ENCODE results near the gene KIAA1328. TPM values are rescaled to one million over a fixed set of nuclear protein-coding genes. Genes with fewer than 3 reads are reported as not detected.
"Not testable (repeated sequence)": the region's sequence is repeated elsewhere in the genome, so short reads cannot be mapped to it uniquely, and the experiment has no call there.

The KIAA1328 gene
- total RNA-seq, 1 donor from 2014 or later = 3.9 TPM

DNA sequence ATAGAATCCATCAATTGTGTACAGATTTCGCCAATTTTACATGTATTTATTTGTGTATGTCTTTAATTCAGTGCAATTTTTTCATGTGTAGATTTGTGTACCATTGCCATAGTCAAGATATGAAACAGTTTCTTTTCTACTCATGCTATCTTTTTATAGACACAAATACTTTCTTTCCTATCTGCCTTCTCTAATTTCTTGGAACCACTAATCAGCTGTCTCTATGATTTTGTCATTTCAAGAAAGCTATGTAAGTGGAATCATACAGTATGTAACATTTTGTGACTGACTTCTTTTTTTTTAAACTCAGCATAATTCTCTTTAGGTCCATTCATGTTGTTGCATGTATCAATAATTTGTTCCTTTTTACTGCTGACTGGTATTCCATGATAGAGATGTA lies 33.3 kb downstream of the KIAA1328 start:
- DNase-seq (ENCODE audit: missing footprints) (no peak), ATAC-seq (no peak)
- intact Hi-C loops (cut with DNase I) = no loop called here

DNA sequence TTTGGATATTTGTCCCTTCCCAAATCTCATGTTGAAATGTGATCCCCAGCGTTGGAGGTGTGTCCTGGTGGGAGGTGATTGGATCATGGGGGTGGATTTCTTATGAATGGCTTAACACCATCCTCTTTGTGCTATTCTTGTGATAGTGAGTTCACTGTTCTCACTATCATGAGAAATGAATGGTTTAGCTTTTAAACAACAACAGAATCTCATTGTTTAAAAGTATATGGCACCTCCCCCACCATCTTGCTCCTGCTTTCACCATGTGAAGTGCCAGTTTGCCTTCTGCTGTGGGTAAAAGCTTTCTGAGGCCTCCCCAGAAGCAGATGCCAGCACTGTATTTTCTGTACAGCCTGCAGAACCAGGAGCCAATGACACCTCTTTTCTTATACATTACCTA lies 38.1 kb downstream of the KIAA1328 start:
- DNase-seq (ENCODE audit: missing footprints) (no peak), ATAC-seq (no peak)
- intact Hi-C loops (cut with DNase I) = no loop called here

DNA sequence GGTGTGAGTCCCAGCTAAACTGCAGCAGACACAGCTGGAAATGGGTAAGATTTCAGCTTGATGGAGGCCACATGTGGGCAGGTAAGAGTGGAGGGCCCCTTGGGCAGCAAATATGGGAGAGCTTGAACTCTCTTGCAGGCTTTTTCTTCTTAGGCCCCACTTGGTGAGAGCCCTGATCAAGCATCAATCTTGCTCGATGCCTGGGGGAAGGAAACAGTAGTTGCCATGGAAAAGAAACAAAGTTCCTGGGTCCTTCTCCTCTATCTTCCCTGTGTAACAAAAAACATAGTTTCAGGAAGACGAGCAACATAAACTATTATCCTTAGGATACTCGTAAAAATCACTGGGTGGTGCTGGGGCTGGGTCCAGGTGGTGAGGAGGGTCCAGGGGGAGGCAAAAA lies 42.9 kb downstream of the KIAA1328 start:
- intact Hi-C loops (cut with DNase I) = no loop called here
- ATAC-seq = no peak
- no peak for DNase-seq (ENCODE audit: missing footprints)

DNA sequence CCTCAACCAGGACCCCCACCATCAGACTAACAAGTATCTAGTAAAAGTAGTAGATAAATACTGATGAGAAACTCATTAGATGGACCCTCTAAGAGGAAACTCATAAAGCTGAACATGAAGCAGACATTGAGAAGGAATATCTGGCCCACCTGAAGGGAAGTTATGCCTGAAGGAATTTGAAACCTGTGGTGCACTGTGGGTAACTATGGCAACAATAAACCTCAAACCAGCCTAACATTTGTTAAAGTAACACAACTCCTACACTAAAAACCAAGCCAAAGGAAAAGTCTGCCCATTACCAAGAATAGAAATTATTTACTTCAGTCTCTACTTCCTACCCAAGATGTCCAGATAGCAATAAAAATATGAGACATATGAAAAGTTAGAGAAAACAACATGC lies 43.4 kb downstream of the KIAA1328 start:
- ATAC-seq = no peak

DNA sequence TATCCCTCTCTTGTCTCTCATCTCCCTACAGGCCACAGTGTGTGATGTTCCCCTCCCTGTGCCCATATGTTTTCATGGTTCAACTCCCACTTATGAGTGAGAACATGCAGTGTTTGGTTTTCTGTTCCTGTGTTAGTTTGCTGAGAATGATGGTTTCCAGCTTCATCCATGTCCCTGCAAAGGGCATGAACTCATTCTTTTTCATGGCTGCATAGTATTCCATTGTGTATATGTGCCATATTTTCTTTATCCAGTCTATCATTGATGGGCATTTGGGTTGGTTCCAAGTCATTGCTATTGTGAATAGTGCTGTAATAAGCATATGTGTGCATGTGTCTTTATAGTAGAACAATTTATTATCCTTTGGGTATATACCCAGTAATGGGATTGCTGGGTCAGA lies 44.9 kb downstream of the KIAA1328 start:
- DNase-seq (ENCODE audit: missing footprints); intact Hi-C loops (cut with DNase I); ATAC-seq: not testable (repeated sequence)

More for the DNA sequence above, 43.4 kb downstream of the KIAA1328 start:
- no peak for DNase-seq (ENCODE audit: missing footprints)
- intact Hi-C loops (cut with DNase I) = no loop called here

DNA sequence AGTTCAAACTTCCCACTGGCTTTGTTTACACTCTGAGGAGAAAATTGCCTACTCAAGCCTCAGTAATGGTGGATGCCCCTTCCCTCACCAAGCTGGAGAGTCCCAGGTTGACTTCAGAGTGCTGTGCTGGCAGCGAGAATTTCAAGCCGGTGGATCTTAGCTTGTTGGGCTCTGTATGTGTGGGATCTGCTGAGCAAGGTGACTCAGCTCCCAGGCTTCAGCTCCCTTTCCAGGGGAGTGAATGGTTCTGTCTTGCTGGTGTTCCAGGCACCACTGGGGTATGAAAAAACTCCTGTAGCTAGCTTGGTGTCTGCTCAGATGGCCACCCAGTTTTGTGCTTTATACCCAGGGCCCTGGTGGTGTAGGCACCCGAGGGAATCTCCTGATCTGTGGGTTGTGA lies 50.9 kb downstream of the KIAA1328 start:
- DNase-seq (ENCODE audit: missing footprints); ATAC-seq; intact Hi-C loops (cut with DNase I): not testable (repeated sequence)

DNA sequence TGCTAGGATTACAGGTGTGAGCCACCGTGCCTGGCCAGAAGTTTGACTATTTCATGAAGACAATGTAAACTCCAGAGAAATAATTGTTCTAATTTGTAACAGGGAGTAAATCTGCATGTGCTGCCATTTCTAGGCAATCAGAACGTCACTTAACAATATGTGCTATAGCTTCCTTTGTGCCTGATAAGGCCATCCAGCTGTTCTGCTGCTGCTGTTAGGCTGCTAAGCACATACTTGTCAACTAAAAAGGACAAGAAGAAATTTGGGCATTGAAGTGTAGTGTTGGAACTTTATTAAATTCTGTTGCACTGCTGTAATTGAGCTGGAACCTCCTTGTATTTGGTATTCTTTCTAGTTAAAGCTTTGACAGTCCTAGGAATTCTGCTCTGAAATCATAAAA lies 57.1 kb downstream of the KIAA1328 start:
- intact Hi-C loops (cut with DNase I) = no loop called here
- DNase-seq (ENCODE audit: missing footprints) = no peak
- ATAC-seq = no peak

DNA sequence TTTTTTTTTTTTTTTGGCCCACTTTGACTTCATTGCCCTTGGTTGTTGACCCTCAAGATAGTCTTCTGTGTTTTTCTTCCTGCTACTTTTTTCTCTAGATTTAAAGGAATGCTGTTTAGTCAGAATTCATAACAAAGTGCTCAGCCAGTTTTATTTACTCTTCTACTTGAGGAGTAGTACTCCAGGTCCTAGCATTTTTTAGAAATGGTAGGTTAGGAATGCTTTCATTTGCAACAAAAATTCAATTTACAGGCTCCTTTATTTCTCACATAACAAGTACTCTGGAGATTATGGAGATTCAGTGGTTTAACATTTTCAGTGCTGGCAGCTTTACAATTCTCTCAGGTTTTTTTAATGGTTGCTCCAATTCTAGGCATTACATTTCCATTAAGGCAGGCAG lies 58.2 kb downstream of the KIAA1328 start:
- intact Hi-C loops (cut with DNase I) = no loop called here
- DNase-seq (ENCODE audit: missing footprints) (no peak), ATAC-seq (no peak)

DNA sequence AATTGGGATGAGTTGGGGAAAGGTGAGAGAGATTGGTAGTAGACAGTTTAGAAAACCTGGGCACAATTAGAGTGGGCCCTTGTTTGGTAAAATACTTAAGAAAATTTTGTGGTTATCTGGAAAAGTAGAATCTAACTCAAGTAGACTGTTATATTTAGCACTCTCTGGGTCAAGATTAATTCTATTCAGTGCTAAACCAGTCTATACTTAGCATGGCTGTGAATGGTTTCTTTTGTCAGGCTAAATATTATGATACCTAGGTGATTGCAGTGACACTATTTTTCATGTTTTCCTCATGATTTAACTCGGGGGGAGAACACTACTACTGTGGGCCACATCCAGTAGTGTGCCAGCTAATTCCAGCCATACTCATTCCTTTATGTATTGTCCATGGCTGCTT lies 58.9 kb downstream of the KIAA1328 start:
- ATAC-seq (peak; percentile 50), DNase-seq (ENCODE audit: missing footprints) (no peak)
- intact Hi-C loops (cut with DNase I) = no loop called here

DNA sequence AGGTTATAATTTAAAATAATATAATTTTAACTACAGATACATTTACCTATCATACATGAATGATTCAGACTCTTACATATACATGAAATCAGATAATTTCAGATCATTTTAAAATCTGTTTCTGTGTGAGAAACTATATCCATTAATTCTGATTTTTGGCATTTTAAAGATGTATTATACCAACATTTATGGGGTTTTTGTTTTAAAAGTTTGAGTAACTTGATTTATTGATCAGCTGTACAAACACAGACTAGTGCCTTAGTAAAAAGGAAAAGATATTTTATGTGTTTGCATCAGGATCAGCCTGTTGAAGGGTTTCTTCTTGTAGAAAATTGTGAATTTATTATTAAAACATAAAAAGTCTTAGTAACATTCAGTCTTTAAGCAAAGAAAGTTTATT lies 59.9 kb downstream of the KIAA1328 start:
- intact Hi-C loops (cut with DNase I) = no loop called here
- ATAC-seq = no peak
- DNase-seq (ENCODE audit: missing footprints) = no peak

DNA sequence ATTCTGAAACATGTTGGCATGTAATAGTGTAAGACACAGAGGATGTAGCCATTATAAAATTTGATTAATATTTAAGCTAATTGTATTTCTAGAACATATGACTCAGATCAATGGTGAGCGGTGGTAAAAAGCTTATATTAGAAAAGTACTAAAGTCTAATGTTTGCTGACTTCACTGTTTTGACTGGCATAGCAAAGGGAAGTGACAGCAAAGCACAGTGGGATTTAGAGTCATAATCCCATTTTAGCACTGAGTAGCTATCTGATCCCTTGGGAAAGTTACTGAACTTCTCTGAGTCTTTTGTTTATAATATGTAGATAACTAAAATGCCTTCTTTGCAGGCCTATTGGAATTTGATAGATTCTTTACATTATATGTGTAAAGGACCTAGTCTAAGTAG lies 60.4 kb downstream of the KIAA1328 start:
- DNase-seq (ENCODE audit: missing footprints) (no peak), ATAC-seq (no peak)
- intact Hi-C loops (cut with DNase I) = no loop called here

DNA sequence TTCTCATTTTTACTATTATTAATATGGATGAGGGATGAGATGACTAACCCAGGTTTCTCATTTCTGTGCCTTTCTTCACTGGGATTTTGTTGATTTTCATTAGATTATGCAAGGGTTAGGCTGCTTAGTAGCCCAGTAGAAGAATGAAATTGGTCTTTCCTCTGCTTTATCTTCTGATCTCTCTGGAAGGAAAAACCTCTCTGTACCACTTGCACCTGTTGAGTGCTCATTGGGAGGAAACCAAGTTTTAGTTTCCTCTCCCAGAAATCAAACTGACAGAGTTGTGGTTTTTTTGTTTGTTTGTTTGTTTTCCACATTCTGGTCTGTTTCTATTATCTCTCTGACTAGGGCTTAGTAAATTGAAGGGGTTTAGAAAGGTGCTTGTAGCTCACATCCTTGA lies 60.8 kb downstream of the KIAA1328 start:
- DNase-seq (ENCODE audit: missing footprints) (no peak), ATAC-seq (no peak)
- intact Hi-C loops (cut with DNase I) = no loop called here

DNA sequence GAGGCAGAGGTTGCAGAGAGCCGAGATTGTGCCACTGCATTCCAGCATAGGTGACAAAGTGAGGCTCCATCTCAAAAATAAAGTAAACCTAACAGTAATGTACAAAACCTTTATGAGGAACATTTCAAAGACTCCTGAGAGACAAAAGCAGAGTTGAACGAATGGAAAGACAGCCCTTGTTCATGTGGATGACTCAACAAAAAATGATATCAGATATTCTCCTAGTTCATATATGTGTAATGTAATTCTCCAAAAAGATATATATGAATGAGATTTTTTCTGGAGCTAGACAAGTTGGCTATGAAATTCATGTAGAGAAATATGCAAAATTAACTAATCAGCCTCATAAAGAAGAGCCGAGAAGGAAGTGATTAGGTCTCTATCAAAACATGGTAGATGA lies 61.7 kb downstream of the KIAA1328 start:
- DNase-seq (ENCODE audit: missing footprints) = no peak
- no peak for ATAC-seq
- intact Hi-C loops (cut with DNase I) = no loop called here

DNA sequence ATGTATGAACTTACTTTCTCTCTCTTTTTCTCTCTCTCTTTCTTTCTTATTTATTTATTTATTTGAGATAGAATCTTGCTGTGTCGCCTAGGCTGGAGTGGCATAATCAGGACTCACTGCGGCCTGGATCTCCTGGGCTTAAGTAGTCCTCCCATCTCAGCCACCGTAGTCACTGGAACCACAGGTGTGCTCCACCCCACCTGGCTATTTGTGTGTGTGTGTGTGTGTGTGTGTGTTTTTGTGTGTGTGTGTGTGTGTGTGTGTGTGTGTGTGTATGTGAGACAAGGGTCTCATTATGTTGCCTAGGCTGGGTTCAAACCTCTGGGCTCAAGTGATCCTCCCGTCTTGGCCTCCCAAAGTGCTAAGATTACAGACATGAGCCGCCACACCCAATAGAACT lies 64.3 kb downstream of the KIAA1328 start:
- ATAC-seq (no peak), DNase-seq (ENCODE audit: missing footprints) (no peak)
- intact Hi-C loops (cut with DNase I) = no loop called here

DNA sequence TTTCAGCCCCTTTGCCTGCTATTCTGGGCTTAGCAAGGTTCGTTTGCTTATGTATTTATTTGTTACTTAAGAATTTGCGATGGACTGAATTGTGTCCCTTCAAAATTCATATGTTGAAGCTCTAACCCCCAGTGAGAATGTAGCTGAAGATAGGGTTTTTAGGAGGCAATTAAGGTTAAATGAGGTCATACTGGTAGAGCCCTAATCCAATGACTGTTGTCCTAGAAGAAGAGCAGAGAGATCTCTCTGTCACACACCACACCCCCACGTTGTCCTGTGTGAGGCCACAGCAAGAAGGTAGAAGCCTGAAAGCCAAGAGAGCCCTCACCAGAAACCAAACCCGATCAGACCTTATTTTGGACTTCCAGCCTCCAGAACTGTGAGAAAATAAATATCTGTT lies 66.7 kb downstream of the KIAA1328 start:
- ATAC-seq (no peak), DNase-seq (ENCODE audit: missing footprints) (no peak)
- intact Hi-C loops (cut with DNase I) = no loop called here

DNA sequence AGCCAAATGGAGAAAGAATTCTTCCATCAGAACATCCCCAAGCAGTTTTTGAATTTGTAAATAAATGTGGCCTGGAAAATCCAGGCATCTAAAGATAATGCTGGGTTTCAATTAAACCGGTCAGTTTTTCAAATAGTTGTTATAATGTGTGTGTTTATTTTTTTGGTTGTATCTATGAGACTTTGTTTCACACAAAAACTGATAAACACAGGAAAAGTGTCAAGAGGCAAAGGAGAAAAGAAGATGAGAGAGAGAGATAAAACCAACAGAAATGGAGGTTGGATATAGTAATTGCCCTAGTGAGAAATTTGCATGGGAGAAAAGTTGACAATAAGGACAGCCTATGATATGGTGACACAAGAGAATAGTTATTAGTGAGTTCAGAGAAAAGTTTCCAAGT lies 68.3 kb downstream of the KIAA1328 start:
- ATAC-seq = no peak
- DNase-seq (ENCODE audit: missing footprints) = no peak
- intact Hi-C loops (cut with DNase I) = no loop called here

DNA sequence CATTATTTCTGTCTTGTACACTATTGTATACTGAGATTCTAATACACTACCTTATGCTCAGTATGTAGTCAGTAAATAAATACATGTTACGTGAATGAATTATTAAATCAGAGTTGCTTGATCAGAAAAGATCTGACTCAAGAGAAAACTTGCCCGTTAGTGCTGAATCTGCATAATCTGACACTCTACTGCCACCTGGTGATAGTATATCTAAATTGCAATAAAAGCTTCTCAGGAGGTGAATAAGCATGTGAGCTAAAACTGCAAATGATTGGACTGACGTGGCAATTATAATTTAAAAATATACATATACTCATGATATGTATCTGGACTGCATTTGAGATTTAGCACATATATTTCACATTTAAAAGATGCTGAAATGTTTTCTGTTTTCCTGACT lies 70.4 kb downstream of the KIAA1328 start:
- intact Hi-C loops (cut with DNase I) = no loop called here
- DNase-seq (ENCODE audit: missing footprints) (no peak), ATAC-seq (no peak)

DNA sequence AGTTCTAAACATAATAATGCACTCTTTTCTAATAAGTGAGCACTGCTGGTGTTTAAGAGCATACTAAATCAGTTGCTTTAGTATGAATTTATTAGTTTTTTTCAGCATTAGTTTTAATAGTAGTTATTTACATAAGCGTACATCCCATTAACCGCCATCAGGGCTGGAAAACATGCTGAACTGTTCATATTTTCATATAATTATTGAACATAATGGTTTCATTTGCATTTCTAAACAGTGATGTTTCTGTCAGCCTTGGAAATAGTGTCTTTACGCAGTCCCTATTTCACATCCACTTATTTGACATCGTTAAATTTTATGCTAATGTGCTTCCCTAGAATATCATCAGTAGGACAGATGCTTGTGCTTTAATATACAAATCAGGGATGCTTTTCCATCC lies 71.5 kb downstream of the KIAA1328 start:
- ATAC-seq = no peak
- DNase-seq (ENCODE audit: missing footprints) = no peak
- intact Hi-C loops (cut with DNase I) = no loop called here

DNA sequence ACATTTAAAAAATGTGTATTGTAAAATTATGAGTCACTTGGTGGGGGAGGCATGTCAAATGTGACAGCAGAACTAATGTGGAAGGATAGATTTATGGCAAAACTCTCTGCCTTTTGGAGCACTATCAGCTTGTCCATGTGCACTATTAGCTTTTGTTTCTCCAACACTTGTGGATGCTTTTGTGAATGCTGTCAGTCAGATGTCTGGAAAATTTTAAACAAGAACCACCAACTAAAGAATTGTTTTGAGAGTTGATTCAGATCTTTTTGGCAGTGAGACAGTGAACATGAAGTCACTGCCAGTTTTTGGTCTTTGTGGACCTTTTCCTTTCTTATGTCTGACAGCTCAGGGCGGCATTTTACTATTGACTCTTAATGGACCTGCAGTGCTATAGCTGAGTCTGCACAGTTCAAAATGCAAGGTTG lies 72.4 kb downstream of the KIAA1328 start:
- ATAC-seq (no peak), DNase-seq (ENCODE audit: missing footprints) (no peak)
- intact Hi-C loops (cut with DNase I) = no loop called here

DNA sequence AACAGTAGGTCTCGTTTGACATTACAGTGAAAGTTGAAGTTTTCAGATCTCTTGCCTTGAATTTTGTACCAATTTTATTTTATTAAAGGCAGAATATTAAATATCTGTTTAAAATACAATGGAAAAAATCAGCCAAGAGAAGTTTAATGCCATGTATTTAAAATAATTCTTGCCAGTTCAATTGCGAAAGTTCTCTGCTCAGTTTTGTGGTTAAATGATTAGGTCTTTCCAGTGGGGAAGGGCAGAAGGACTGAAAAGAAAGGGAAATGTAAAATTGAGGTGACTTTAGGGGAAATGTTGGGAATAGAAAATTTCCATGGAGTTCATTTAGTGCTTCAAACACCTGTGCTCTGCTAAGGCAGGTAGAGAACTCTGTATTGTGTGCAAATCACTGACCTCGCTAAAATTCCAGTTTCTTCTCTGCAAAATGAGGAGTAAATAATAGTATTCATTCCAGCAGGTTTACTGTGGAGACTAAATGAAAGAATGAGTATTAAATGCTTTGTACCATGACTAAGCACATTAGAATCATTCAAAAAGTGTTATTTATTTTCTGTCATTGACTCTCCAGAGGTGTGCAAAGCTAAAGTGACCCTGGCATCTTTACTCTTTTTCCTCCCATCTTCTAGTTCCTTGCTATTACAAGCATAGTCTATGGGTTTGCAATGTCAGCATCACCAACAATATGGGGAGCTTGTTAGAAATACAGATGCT lies 74.4 kb downstream of the KIAA1328 start:
- intact Hi-C loops (cut with DNase I) = no loop called here
- ATAC-seq = no peak
- DNase-seq (ENCODE audit: missing footprints) = no peak

DNA sequence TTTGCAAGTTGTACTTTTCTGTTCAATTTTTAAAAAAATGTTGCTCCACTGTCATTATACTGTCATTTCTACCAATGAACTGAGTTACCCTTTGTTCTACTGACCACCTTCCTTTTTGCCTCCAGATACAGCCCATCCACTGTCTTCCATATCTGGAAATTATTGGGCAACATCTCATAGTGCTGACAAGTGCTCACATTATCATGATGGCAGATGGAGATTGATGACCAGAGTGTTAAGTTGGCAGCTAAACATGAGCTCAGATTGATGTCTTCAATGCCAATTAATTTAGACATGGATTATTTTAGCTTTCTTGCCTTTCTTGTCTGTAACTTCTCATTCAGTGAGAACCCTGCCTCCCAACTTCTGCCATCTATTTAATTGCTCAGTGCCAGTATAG lies 76.6 kb downstream of the KIAA1328 start:
- intact Hi-C loops (cut with DNase I) = no loop called here
- ATAC-seq = no peak
- DNase-seq (ENCODE audit: missing footprints) = no peak
